Measurements from ENCODE around the gene WHRN. TPM values are rescaled to one million over a fixed set of nuclear protein-coding genes. Genes with fewer than 3 reads are reported as not detected.
A peak's percentile ranks its signal among the peaks of the same experiment; 100 is the strongest.

The WHRN gene
- total RNA-seq, 1 donor from 2014 or later = 3.1 TPM

GRCh38 chr9:114419796-114420195 is 85.5 kb downstream of the WHRN start:
- DNase-seq (peak; percentile 39), ATAC-seq (no peak)
- H3K4me1 ChIP-seq = no peaks in the 10 kb centered on the region
- H3K27me3 ChIP-seq = no peaks in the 10 kb centered on the region
- no peaks in the 10 kb centered on the region for H3K36me3 ChIP-seq
- intact Hi-C loops (cut with DNase I) = no loop called here
- no peaks in the 10 kb centered on the region for H3K9me3 ChIP-seq
- H3K27ac ChIP-seq = no peak overlapping the region
- TF ChIP-seq, protein P1, sequence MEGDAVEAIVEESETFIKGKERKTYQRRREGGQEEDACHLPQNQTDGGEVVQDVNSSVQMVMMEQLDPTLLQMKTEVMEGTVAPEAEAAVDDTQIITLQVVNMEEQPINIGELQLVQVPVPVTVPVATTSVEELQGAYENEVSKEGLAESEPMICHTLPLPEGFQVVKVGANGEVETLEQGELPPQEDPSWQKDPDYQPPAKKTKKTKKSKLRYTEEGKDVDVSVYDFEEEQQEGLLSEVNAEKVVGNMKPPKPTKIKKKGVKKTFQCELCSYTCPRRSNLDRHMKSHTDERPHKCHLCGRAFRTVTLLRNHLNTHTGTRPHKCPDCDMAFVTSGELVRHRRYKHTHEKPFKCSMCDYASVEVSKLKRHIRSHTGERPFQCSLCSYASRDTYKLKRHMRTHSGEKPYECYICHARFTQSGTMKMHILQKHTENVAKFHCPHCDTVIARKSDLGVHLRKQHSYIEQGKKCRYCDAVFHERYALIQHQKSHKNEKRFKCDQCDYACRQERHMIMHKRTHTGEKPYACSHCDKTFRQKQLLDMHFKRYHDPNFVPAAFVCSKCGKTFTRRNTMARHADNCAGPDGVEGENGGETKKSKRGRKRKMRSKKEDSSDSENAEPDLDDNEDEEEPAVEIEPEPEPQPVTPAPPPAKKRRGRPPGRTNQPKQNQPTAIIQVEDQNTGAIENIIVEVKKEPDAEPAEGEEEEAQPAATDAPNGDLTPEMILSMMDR (IDR thresholded peaks at IDR 0.05) = no peak
- no peak overlapping the region for H3K4me3 ChIP-seq

- no peaks in the 10 kb centered on the region for H3K27me3 ChIP-seq
- H3K4me3 ChIP-seq = no peak overlapping the region
- DNase-seq (peak; percentile 37), ATAC-seq (no peak)
- no peaks in the 10 kb centered on the region for H3K4me1 ChIP-seq
- TF ChIP-seq, protein P1 (IDR thresholded peaks at IDR 0.05) = no peak
- no peaks in the 10 kb centered on the region for H3K9me3 ChIP-seq
- no peak overlapping the region for H3K27ac ChIP-seq
- intact Hi-C loops (cut with DNase I) = no loop called here
- H3K36me3 ChIP-seq = no peaks in the 10 kb centered on the region
Observed at GRCh38 chr9:114418053-114418452, 87.2 kb downstream of the WHRN start.

DNA sequence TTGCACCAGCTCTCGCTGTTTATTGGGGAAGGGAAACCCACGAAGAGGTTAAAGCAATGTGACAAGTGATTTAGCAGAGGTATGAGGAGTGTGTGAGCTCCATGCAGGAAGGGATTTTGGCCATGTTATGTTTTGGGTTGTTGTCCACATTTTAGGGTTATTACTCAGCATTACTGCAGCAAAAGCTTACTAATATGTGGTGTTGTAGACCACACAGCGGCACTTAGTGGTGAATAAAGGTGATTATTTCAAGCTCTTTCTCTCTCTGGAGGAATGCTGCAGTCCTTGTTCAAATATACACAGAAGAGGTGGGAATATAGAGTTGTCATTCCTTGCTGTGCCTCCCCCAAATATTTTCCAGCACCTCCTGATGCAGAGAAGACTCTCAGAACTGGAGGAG is 87.8 kb downstream of the WHRN start:
- DNase-seq = no peak
- H3K4me1 ChIP-seq = no peaks in the 10 kb centered on the region
- H3K9me3 ChIP-seq = no peaks in the 10 kb centered on the region
- TF ChIP-seq, protein P1 (IDR thresholded peaks at IDR 0.05) = no peak
- H3K36me3 ChIP-seq = no peaks in the 10 kb centered on the region
- H3K4me3 ChIP-seq = no peak overlapping the region
- H3K27me3 ChIP-seq = no peaks in the 10 kb centered on the region
- H3K27ac ChIP-seq = no peak overlapping the region
- intact Hi-C loops (cut with DNase I) = no loop called here
- ATAC-seq = no peak

DNA sequence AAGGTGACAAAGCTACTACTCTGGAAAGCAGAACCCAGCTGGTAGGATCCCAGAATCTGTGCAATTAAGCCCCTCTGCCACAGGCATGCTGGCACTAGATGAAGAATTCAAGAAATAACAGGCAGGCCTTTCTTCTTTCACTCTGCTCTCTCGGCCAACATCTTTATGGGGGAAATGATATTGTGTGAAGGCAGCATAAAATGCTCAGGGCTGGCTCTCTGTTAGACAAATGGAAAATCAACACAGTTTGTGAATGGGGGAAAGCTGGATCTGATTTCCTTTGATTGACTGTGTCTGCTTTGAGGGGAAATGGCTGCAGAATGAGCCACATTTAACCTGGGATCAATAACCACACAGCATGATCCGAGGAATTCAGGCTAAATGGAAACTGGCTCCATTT is 88.4 kb downstream of the WHRN start:
- Histone ChIP-seq H3K4me3 (no peak overlapping the region), H3K27me3 (no peaks in the 10 kb centered on the region), H3K36me3 (no peaks in the 10 kb centered on the region), H3K27ac (no peak overlapping the region), H3K9me3 (no peaks in the 10 kb centered on the region), H3K4me1 (no peaks in the 10 kb centered on the region)
- intact Hi-C loops (cut with DNase I) = no loop called here
- ATAC-seq (no peak), DNase-seq (no peak)
- TF ChIP-seq, protein P1 (IDR thresholded peaks at IDR 0.05) = no peak

DNA sequence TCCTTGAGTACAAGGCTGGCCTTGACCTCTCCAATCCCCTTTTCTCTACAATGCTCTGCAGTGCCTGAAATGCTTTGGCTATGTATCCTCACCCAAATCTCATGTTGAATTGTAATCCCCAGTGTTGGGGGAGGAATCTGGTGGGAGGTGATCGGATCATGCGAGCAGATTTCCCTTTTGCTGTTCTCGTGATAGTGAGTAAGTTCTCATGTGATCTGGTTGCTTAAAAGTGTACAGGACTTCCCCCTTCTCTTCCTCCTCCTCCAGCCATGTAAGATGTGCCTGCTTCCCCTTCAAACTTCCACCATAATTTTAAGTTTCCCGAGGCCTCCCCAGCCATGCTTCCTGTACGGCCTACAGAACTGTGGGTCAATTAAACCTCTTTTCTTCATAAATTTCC is 89.0 kb downstream of the WHRN start:
- Histone ChIP-seq H3K27ac (peak overlapping the region; percentile 11), H3K4me1 (no peaks in the 10 kb centered on the region), H3K27me3 (no peaks in the 10 kb centered on the region), H3K9me3 (no peaks in the 10 kb centered on the region), H3K4me3 (no peak overlapping the region), H3K36me3 (no peaks in the 10 kb centered on the region)
- TF ChIP-seq, protein P1 (IDR thresholded peaks at IDR 0.05) = no peak
- intact Hi-C loops (cut with DNase I) = no loop called here
- peak; percentile 66 for ATAC-seq
- DNase-seq = no peak

DNA sequence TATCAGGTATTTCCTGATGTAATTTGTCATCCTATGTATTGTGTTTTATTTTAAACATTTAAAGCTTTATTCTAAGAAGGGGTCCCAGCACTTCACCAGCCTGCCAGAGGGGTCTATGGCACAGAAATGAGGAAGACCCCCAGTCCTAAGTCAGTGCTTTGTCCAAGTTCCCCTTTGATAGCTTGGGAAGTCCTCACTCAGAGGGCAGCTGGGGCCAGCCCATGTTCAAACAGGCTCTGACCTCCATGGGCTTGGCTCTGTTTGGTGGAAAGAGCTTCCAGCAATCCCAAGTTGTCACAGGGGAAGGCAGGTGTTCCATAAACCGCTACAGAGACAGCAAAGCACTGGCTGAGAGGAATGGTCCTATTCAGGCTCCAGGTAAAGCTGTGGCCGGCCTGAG is 90.9 kb downstream of the WHRN start:
- TF ChIP-seq, protein P1 (IDR thresholded peaks at IDR 0.05) = no peak
- H3K27me3 ChIP-seq = no peaks in the 10 kb centered on the region
- H3K4me1 ChIP-seq = no peaks in the 10 kb centered on the region
- DNase-seq (no peak), ATAC-seq (no peak)
- no peaks in the 10 kb centered on the region for H3K36me3 ChIP-seq
- H3K4me3 ChIP-seq = no peak overlapping the region
- no peak overlapping the region for H3K27ac ChIP-seq
- no peaks in the 10 kb centered on the region for H3K9me3 ChIP-seq
- intact Hi-C loops (cut with DNase I) = no loop called here
